Mesendoderm (in vitro differentiated cells): ENCODE data around the gene ADORA1.

Experiments used
- DNase-seq: peaks from one replicate; pipeline ENCODE4 v3.0.0; 2013
- H2AK5ac ChIP-seq: 2 replicates; pipeline ENCODE4 v1.6.1; 2013; ENCODE audit warnings: low read length, inconsistent platforms
- H2BK120ac ChIP-seq: 2 replicates; pipeline ENCODE4 v1.6.1; 2013; ENCODE audit warnings: low read depth, mild to moderate bottlenecking, low read length, moderate library complexity, mixed read lengths
- H2BK15ac ChIP-seq: replicated peaks from 2 replicates; pipeline ENCODE4 v1.6.1; 2013; ENCODE audit warnings: low read depth, mild to moderate bottlenecking, moderate library complexity
- H2BK5ac ChIP-seq: 2 replicates; pipeline ENCODE4 v1.6.1; 2013; ENCODE audit warnings: low read length, inconsistent platforms
- H3K18ac ChIP-seq: 2 replicates; pipeline ENCODE4 v1.6.1; 2013; ENCODE audit warnings: mild to moderate bottlenecking, low read length, mixed read lengths
- H3K23ac ChIP-seq: one replicate; pipeline ENCODE4 v1.6.1; 2013; ENCODE audit warnings: low read length
- H3K27ac ChIP-seq: 2 replicates; pipeline ENCODE4 v1.5.1; 2013; ENCODE audit warnings: low read depth, mild to moderate bottlenecking, inconsistent platforms, low read length, moderate library complexity
- H3K27me3 ChIP-seq: 2 replicates; pipeline ENCODE4 v1.6.1; 2013; ENCODE audit warnings: low read length, control low read depth, mild to moderate bottlenecking, inconsistent platforms; ENCODE audit not compliant: insufficient read depth, poor library complexity
- H3K36me3 ChIP-seq: 2 replicates; pipeline ENCODE4 v1.6.1; 2013; ENCODE audit warnings: low read length, inconsistent platforms; ENCODE audit not compliant: control insufficient read depth, insufficient read depth
- H3K4ac ChIP-seq: one replicate; pipeline ENCODE4 v1.6.1; 2013; ENCODE audit warnings: low read depth, mild to moderate bottlenecking, low read length, moderate library complexity
- H3K4me1 ChIP-seq: 2 replicates; pipeline ENCODE4 v1.6.1; 2013; ENCODE audit warnings: low read depth, low read length, inconsistent platforms; ENCODE audit not compliant: control insufficient read depth
- H3K4me2 ChIP-seq: 2 replicates; pipeline ENCODE4 v1.6.1; 2013; ENCODE audit warnings: low read length
- H3K4me3 ChIP-seq: 2 replicates; pipeline ENCODE4 v1.5.1; 2013; ENCODE audit warnings: mild to moderate bottlenecking, low read length
- H3K56ac ChIP-seq: one replicate; pipeline ENCODE4 v1.6.1; 2013; ENCODE audit warnings: low read length
- H3K79me1 ChIP-seq: 2 replicates; pipeline ENCODE4 v1.6.1; 2013; ENCODE audit warnings: low read length, inconsistent platforms
- H3K79me2 ChIP-seq: 2 replicates; pipeline ENCODE4 v1.6.1; 2013; ENCODE audit warnings: mild to moderate bottlenecking, low read length; ENCODE audit not compliant: control insufficient read depth, insufficient read depth
- H3K9ac ChIP-seq: 2 replicates; pipeline ENCODE4 v1.6.1; 2013; ENCODE audit warnings: low read length, inconsistent platforms
- H4K5ac ChIP-seq: one replicate; pipeline ENCODE4 v1.6.1; 2013; ENCODE audit warnings: low read length
- H4K8ac ChIP-seq: one replicate; pipeline ENCODE4 v1.6.1; 2013; ENCODE audit warnings: low read depth, mild to moderate bottlenecking, control low read depth, low read length, moderate library complexity
- WGBS: extraction: QIAGEN DNeasy Blood & Tissue Kit; methylation state at CpG from one replicate; pipeline ENCODE4 v1.1.7; 2013; ENCODE audit warnings: low lambda C conversion rate, missing lambda C conversion rate; ENCODE audit not compliant: insufficient coverage; ENCODE audit errors: extremely low coverage; 5-methylcytosine and 5-hydroxymethylcytosine counted together

The ADORA1 gene

GRCh38 chr1:203175827-203176241, 48.3 kb downstream of the ADORA1 start:
- H3K79me1 ChIP-seq: no peaks in the 10 kb centered on the region
- H3K23ac ChIP-seq: no peak overlapping the region
- peaks cover 18% of the 10 kb centered on the region for H3K4me1 ChIP-seq
- H2BK15ac ChIP-seq: no peak overlapping the region
- no peak overlapping the region for H3K9ac ChIP-seq
- H3K4me3 ChIP-seq: no peak overlapping the region
- H3K36me3 ChIP-seq: no peaks in the 10 kb centered on the region
- H2AK5ac ChIP-seq: no peak overlapping the region
- no peak overlapping the region for H3K56ac ChIP-seq
- H4K5ac ChIP-seq: no peak overlapping the region
- no peak overlapping the region for H3K4ac ChIP-seq
- H2BK120ac ChIP-seq: no peak overlapping the region
- no peak overlapping the region for H3K18ac ChIP-seq
- no CpG with 5 or more reads among the region's 9 CpGs for WGBS
- H3K27ac ChIP-seq: no peak overlapping the region
- H2BK5ac ChIP-seq: no peak overlapping the region
- no peak for DNase-seq
- no peak overlapping the region for H3K4me2 ChIP-seq
- no peaks in the 10 kb centered on the region for H3K27me3 ChIP-seq
- H3K79me2 ChIP-seq: no peaks in the 10 kb centered on the region
- H4K8ac ChIP-seq: no peak overlapping the region

DNA sequence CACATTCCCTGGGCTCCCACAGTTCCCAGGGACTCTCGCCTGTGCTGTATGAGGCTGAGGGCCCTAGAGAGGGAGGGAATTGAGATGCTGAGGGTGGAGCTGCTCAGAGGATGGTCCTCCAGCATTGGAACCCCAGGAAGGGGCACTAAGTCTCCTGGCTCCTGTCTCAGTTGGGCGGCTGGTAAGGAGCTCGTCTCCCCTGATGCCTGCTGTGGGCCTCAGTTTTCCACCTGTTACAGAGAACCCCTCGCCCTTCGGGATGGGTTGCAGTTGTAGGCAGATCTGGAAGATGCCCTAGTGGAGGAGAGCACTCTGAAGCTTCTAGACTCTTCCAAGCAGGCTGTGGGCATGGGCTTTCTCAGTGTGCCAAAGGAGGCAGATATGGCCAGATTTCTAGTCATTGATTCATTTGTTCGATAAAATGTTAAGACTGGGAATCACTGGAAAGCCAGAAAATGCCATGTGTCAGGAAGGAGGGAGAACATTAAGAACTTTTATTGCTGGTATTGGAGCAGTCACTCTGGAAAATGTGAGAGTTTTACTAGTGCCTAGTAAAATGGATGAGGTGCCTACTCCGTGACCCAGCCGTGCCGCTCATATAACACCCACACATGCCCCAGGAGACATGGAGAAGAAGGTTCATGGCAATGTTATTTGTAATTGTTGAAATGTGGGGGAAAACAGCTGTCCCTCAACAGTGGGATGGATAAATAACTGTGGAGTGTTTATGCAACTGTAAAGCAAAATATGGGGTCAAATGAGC, 48.9 kb downstream of the ADORA1 start:
- Histone ChIP-seq H2AK5ac (peak overlapping the region; percentile 28), H3K4me3 (no peak overlapping the region), H2BK120ac (no peak overlapping the region), H3K27ac (no peak overlapping the region), H2BK5ac (no peak overlapping the region), H3K79me2 (no peaks in the 10 kb centered on the region), H3K18ac (no peak overlapping the region), H3K23ac (no peak overlapping the region), H3K4ac (no peak overlapping the region), H3K27me3 (no peaks in the 10 kb centered on the region), H4K5ac (no peak overlapping the region), H4K8ac (no peak overlapping the region), H3K9ac (no peak overlapping the region), H3K36me3 (no peaks in the 10 kb centered on the region), H3K4me2 (no peak overlapping the region), H3K4me1 (peaks cover 18% of the 10 kb centered on the region), H2BK15ac (no peak overlapping the region), H3K56ac (no peak overlapping the region), H3K79me1 (no peaks in the 10 kb centered on the region)
- WGBS: no CpG with 5 or more reads among the region's 9 CpGs
- DNase-seq: no peak

DNA sequence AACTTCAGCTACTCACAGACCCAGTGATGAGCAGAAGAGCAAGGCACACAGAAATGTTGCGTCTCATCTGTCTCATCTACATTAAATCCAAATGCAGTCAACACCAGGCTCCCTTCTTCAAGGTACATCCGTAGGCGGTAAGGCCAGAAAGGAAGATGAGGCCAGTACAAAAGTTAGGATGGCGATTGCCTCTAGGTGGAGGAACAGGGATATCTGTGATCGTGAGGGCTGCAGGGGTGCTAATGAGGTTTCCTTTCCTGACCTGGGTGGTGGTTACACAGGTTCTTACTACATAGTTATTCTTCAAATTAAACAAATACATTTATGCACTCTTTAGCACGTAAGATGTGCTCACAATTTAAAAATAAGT, 49.5 kb downstream of the ADORA1 start:
- Histone ChIP-seq H2BK120ac (no peak overlapping the region), H4K8ac (no peak overlapping the region), H3K4me2 (no peak overlapping the region), H3K79me1 (no peaks in the 10 kb centered on the region), H2BK5ac (no peak overlapping the region), H3K79me2 (no peaks in the 10 kb centered on the region), H3K4ac (no peak overlapping the region), H2AK5ac (no peak overlapping the region), H3K18ac (no peak overlapping the region), H3K9ac (no peak overlapping the region), H3K36me3 (no peaks in the 10 kb centered on the region), H3K27me3 (no peaks in the 10 kb centered on the region), H3K4me3 (no peak overlapping the region), H3K4me1 (peaks cover 18% of the 10 kb centered on the region), H2BK15ac (no peak overlapping the region), H3K56ac (no peak overlapping the region), H3K23ac (no peak overlapping the region), H4K5ac (no peak overlapping the region), H3K27ac (peak overlapping the region; percentile 90)
- no CpG with 5 or more reads among the region's 6 CpGs for WGBS
- peak; percentile 63 for DNase-seq

DNA sequence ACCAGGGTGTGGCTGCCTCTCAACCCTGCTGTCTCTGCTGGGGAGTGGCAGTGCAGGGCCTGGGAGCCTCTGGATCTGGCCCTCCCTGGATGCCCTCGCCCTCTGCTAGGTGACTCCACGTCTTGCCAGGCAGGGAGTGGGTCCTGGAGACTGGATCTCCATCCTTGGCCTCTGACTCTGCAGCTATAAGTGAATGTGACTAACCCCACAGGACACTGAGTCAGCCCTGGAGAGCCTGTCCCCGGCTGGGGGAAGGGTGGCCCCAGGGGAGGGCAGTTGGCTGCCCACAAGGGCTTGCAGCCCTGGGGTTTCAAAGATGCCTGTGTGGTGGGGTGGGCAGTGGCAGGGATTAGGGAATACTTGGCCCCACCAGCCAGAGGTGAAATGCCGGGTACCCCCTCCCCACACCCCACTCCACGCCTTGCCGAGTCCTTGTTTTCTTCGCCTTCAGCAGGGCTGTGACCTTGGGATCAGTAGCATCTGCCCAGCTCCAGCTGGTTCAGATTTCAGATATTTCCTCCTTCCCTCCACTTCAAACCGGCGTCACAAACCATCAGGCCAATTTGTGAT, 50.0 kb downstream of the ADORA1 start:
- H4K8ac ChIP-seq: no peak overlapping the region
- peak; percentile 31 for DNase-seq
- no peaks in the 10 kb centered on the region for H3K36me3 ChIP-seq
- H2BK120ac ChIP-seq: no peak overlapping the region
- H2BK5ac ChIP-seq: peak overlapping the region; percentile 83
- H3K79me1 ChIP-seq: no peaks in the 10 kb centered on the region
- peak overlapping the region; percentile 90 for H3K27ac ChIP-seq
- peak overlapping the region; percentile 59 for H2AK5ac ChIP-seq
- H3K4me1 ChIP-seq: peaks cover 18% of the 10 kb centered on the region
- H3K4me3 ChIP-seq: no peak overlapping the region
- WGBS: no CpG with 5 or more reads among the region's 9 CpGs
- peak overlapping the region; percentile 75 for H3K56ac ChIP-seq
- no peak overlapping the region for H2BK15ac ChIP-seq
- no peak overlapping the region for H4K5ac ChIP-seq
- no peaks in the 10 kb centered on the region for H3K27me3 ChIP-seq
- H3K23ac ChIP-seq: no peak overlapping the region
- H3K18ac ChIP-seq: peak overlapping the region; percentile 22
- peak overlapping the region; percentile 75 for H3K4ac ChIP-seq
- H3K9ac ChIP-seq: peak overlapping the region; percentile 33
- H3K79me2 ChIP-seq: no peaks in the 10 kb centered on the region
- no peak overlapping the region for H3K4me2 ChIP-seq

- Histone ChIP-seq H4K8ac (no peak overlapping the region), H3K56ac (no peak overlapping the region), H3K27me3 (no peaks in the 10 kb centered on the region), H2BK120ac (no peak overlapping the region), H2BK5ac (no peak overlapping the region), H3K4me3 (no peak overlapping the region), H2AK5ac (no peak overlapping the region), H4K5ac (no peak overlapping the region), H3K4me1 (peaks cover 18% of the 10 kb centered on the region), H3K4me2 (no peak overlapping the region), H3K79me1 (no peaks in the 10 kb centered on the region), H3K79me2 (no peaks in the 10 kb centered on the region), H3K23ac (no peak overlapping the region), H3K9ac (no peak overlapping the region), H3K27ac (peak overlapping the region; percentile 90), H3K36me3 (no peaks in the 10 kb centered on the region), H3K18ac (no peak overlapping the region), H2BK15ac (no peak overlapping the region), H3K4ac (no peak overlapping the region)
- peak; percentile 95 for DNase-seq
- no CpG with 5 or more reads among the region's 5 CpGs for WGBS
Observed at GRCh38 chr1:203178083-203178482, 50.6 kb downstream of the ADORA1 start.
